H1 (cell line): ENCODE results near the gene SLC35F3. TPM values are rescaled to one million over a fixed set of nuclear protein-coding genes. Genes with fewer than 3 reads are reported as not detected.

Experiments
- CTCF ChIA-PET: fragments of 300-600 bp; sonication (Branson Sonifier 250); formaldehyde crosslinking; loops from one replicate; lab custom pipeline; 2021; ENCODE audit not compliant: partially characterized antibody; lab: Charles Lee
- POLR2A ChIA-PET: fragments of 300-600 bp; sonication (Branson Sonifier 250); formaldehyde crosslinking; loops from one replicate; lab custom pipeline; 2021; ENCODE audit warnings: inconsistent platforms; ENCODE audit not compliant: partially characterized antibody; lab: Charles Lee
- DNase-seq, 2 experiments: peaks; one replicate each; pipeline versions ENCODE4 v3.0.0 to v3.0.0-alpha.2; 2010 to 2022; ENCODE audit warnings: low spot score in 2 of 2, low read depth in 1 of 2, mixed read lengths in 1 of 2
- FAIRE-seq: peaks from 2 replicates; lab custom pipeline; 2011; peaks lifted over from hg19 to GRCh38; lab: Jason Lieb, UNC
- H2AFZ ChIP-seq: 2 replicates; pipeline ENCODE4 v1.8.1; 2012; ENCODE audit warnings: low read length, inconsistent platforms
- H2AK5ac ChIP-seq: 2 replicates; pipeline ENCODE4 v1.6.1; 2013; ENCODE audit warnings: low read depth, low read length
- H2BK120ac ChIP-seq: replicated peaks from 2 replicates; pipeline ENCODE3; 2013; ENCODE audit warnings: low read depth, low read length, inconsistent platforms
- H2BK12ac ChIP-seq: 2 replicates; pipeline ENCODE4 v1.6.1; 2013; ENCODE audit warnings: low read depth, low read length
- H2BK15ac ChIP-seq: 2 replicates; pipeline ENCODE4 v1.6.1; 2013; ENCODE audit warnings: low read length
- H2BK20ac ChIP-seq: 2 replicates; pipeline ENCODE4 v1.6.1; 2013; ENCODE audit warnings: low read length
- H2BK5ac ChIP-seq: 2 replicates; pipeline ENCODE4 v1.6.1; 2013; ENCODE audit warnings: low read depth, low read length
- H3K14ac ChIP-seq: 2 replicates; pipeline ENCODE4 v1.6.1; 2013; ENCODE audit warnings: inconsistent platforms; ENCODE audit not compliant: insufficient read length
- H3K18ac ChIP-seq: 2 replicates; pipeline ENCODE4 v1.6.1; 2013; ENCODE audit warnings: low read length; ENCODE audit errors: extremely low read depth
- H3K23ac ChIP-seq: 2 replicates; pipeline ENCODE4 v1.6.1; 2013; ENCODE audit warnings: inconsistent platforms; ENCODE audit not compliant: insufficient read length
- H3K23me2 ChIP-seq: 2 replicates; pipeline ENCODE4 v1.6.1; 2013; ENCODE audit warnings: low read depth, low read length
- H3K27ac ChIP-seq: 2 replicates; pipeline ENCODE4 v1.6.1; 2011; ENCODE audit warnings: low read depth, low read length, inconsistent platforms
- H3K27me3 ChIP-seq, 4 experiments: replicated peaks in 1 of 4; 1 replicate in 1 of 4; 2 replicates in 3 of 4; pipeline versions ENCODE4 v1.6.1 to v1.8.1; 2011 to 2013; ENCODE audit warnings: low read length in 3 of 4, mild to moderate bottlenecking in 3 of 4, inconsistent platforms in 2 of 4, mixed read lengths in 2 of 4, moderate library complexity in 1 of 4; ENCODE audit not compliant: control insufficient read depth in 3 of 4, insufficient read depth in 3 of 4; ENCODE audit errors: extremely low read depth in 1 of 4
- H3K36me3 ChIP-seq, 4 experiments: 2 replicates each; pipeline versions ENCODE4 v1.6.1 to v1.8.1; 2011 to 2013; ENCODE audit warnings: mild to moderate bottlenecking in 4 of 4, low read length in 3 of 4, moderate library complexity in 2 of 4, control low read depth in 1 of 4, inconsistent platforms in 1 of 4; ENCODE audit not compliant: insufficient read depth in 4 of 4, control insufficient read depth in 2 of 4
- H3K4ac ChIP-seq: replicated peaks from 2 replicates; pipeline ENCODE3; 2013; ENCODE audit warnings: low read length, low read depth, mixed read lengths, inconsistent platforms; ENCODE audit not compliant: insufficient read length
- H3K4me1 ChIP-seq, 4 experiments: replicated peaks in 1 of 4; 1 replicate in 1 of 4; 2 replicates in 3 of 4; pipeline versions ENCODE4 v1.6.1 to v1.8.1; 2011 to 2013; ENCODE audit warnings: low read length in 3 of 4, inconsistent platforms in 2 of 4, mixed read lengths in 1 of 4; ENCODE audit not compliant: insufficient read depth in 4 of 4, control insufficient read depth in 3 of 4
- H3K4me2 ChIP-seq, 2 experiments: 2 replicates each; pipeline versions ENCODE4 v1.6.1 to v1.8.1; 2011 to 2013; ENCODE audit warnings: low read depth in 2 of 2, low read length in 2 of 2, control low read depth in 1 of 2, inconsistent platforms in 1 of 2, mild to moderate bottlenecking in 1 of 2; ENCODE audit not compliant: insufficient read depth in 1 of 2
- H3K4me3 ChIP-seq, 4 experiments: fragments of 200-600, 300-600 bp in 1 of 4; sonication (generic), shearing (Covaris generic), sonication (Bioruptor Twin) in 1 of 4; 2 replicates each; pipeline versions ENCODE4 v1.5.1 to v1.8.1; 2011 to 2016; ENCODE audit warnings: low read length in 4 of 4, low read depth in 3 of 4, control low read depth in 2 of 4, inconsistent platforms in 2 of 4, mild to moderate bottlenecking in 2 of 4, mixed read lengths in 1 of 4, moderate library complexity in 1 of 4; ENCODE audit not compliant: insufficient read depth in 2 of 4; ENCODE audit errors: extremely low read depth in 1 of 4
- H3K56ac ChIP-seq: replicated peaks from 2 replicates; pipeline ENCODE3; 2013; ENCODE audit warnings: low read depth, mild to moderate bottlenecking, mixed read lengths, low read length, inconsistent platforms; ENCODE audit not compliant: insufficient read length
- H3K79me1 ChIP-seq: 2 replicates; pipeline ENCODE4 v1.6.1; 2013; ENCODE audit warnings: low read depth, low read length, control low read depth
- H3K79me2 ChIP-seq, 2 experiments: 2 replicates each; pipeline versions ENCODE4 v1.6.1 to v1.8.1; 2012 to 2013; ENCODE audit warnings: low read length in 2 of 2, mild to moderate bottlenecking in 2 of 2, inconsistent platforms in 1 of 2; ENCODE audit not compliant: insufficient read depth in 2 of 2, control insufficient read depth in 1 of 2
- H3K9ac ChIP-seq, 4 experiments: replicated peaks in 1 of 4; 1 replicate in 1 of 4; 2 replicates in 3 of 4; pipeline versions ENCODE4 v1.6.1 to v1.8.1; 2011 to 2013; ENCODE audit warnings: low read depth in 3 of 4, low read length in 3 of 4, control low read depth in 2 of 4, mild to moderate bottlenecking in 2 of 4, moderate library complexity in 2 of 4, inconsistent platforms in 1 of 4; ENCODE audit errors: extremely low read depth in 1 of 4
- H3K9me3 ChIP-seq, 2 experiments: 2 replicates each; pipeline versions ENCODE4 v1.6.1 to v1.8.1; 2012 to 2013; ENCODE audit warnings: mild to moderate bottlenecking in 2 of 2, moderate library complexity in 2 of 2, control low read depth in 1 of 2, inconsistent platforms in 1 of 2, low read depth in 1 of 2, low read length in 1 of 2, mixed read lengths in 1 of 2; ENCODE audit not compliant: insufficient read depth in 2 of 2
- H4K20me1 ChIP-seq, 2 experiments: replicated peaks in 1 of 2; 2 replicates each; pipeline versions ENCODE3 to v1.8.1; 2011 to 2013; ENCODE audit warnings: inconsistent platforms in 2 of 2, low read length in 2 of 2, mild to moderate bottlenecking in 1 of 2; ENCODE audit not compliant: insufficient read depth in 2 of 2, control insufficient read depth in 1 of 2
- H4K5ac ChIP-seq: 2 replicates; pipeline ENCODE4 v1.6.1; 2013; ENCODE audit warnings: low read length, low read depth, mixed read lengths, inconsistent platforms; ENCODE audit not compliant: insufficient read length
- H4K8ac ChIP-seq: 2 replicates; pipeline ENCODE4 v1.8.0; 2013; ENCODE audit warnings: mild to moderate bottlenecking, moderate library complexity, low read length, inconsistent platforms; ENCODE audit not compliant: insufficient read depth; ENCODE audit errors: extremely low read depth
- H4K91ac ChIP-seq: replicated peaks from 2 replicates; pipeline ENCODE3; 2013; ENCODE audit warnings: low read length, mixed read lengths, inconsistent platforms; ENCODE audit not compliant: insufficient read length
- CBX5 ChIP-seq: fragments of 300-800, 300-1000 bp; sonication (generic); IDR thresholded peaks from 2 replicates; pipeline ENCODE4 v1.7.1; 2016; ENCODE audit warnings: antibody characterized with exemption, low read length, low read depth
- CTBP2 ChIP-seq: IDR thresholded peaks from 2 replicates; pipeline ENCODE4 v1.7.0; 2011; ENCODE audit warnings: borderline replicate concordance, mild to moderate bottlenecking, moderate library complexity, mixed read lengths, low read length; ENCODE audit not compliant: insufficient read depth, insufficient read length
- CTCF ChIP-seq, 3 experiments: IDR thresholded peaks; 1 replicate in 2 of 3; 2 replicates in 1 of 3; pipeline versions ENCODE4 v1.5.1 to v1.6.1; 2011; ENCODE audit warnings: low read length in 3 of 3, mild to moderate bottlenecking in 3 of 3, inconsistent platforms in 2 of 3, low read depth in 1 of 3, moderate library complexity in 1 of 3; ENCODE audit not compliant: insufficient read depth in 1 of 3; ENCODE audit errors: control extremely low read depth in 1 of 3
- FOSL1 ChIP-seq: IDR thresholded peaks from 2 replicates; pipeline ENCODE4 v1.6.1; 2011; ENCODE audit warnings: mild to moderate bottlenecking, low read depth, low read length, moderate library complexity; ENCODE audit not compliant: insufficient read depth
- GTF2F1 ChIP-seq: IDR thresholded peaks from 2 replicates; pipeline ENCODE4 v1.6.1; 2012; ENCODE audit warnings: low read depth, low read length, improper control_type of control experiment, borderline replicate concordance
- HDAC6 ChIP-seq: IDR thresholded peaks from one replicate; pipeline ENCODE4 v1.7.1; 2012; ENCODE audit warnings: low read depth, mild to moderate bottlenecking, inconsistent platforms, low read length, moderate library complexity
- PHF8 ChIP-seq: fragments of 200-600 bp; sonication (generic); conservative IDR thresholded peaks from 2 replicates; pipeline ENCODE4 v1.7.1; 2012; ENCODE audit warnings: low read depth, mild to moderate bottlenecking, inconsistent platforms, low read length, moderate library complexity
- SIRT6 ChIP-seq: IDR thresholded peaks from one replicate; pipeline ENCODE4 v1.7.1; 2012; ENCODE audit warnings: low read length, inconsistent platforms
- TBP ChIP-seq: IDR thresholded peaks from 2 replicates; pipeline ENCODE4 v1.6.1; 2011; ENCODE audit warnings: low read depth, low read length, improper control_type of control experiment
- WGBS, 2 experiments: shearing (Covaris generic) in 1 of 2; methylation state at CpG; one replicate each; pipeline versions ENCODE4 v1.1.6 to v1.1.7; 2013 to 2015; ENCODE audit warnings: low lambda C conversion rate in 2 of 2, mixed read lengths in 2 of 2, inconsistent platforms in 1 of 2, low coverage in 1 of 2, missing lambda C conversion rate in 1 of 2; ENCODE audit not compliant: insufficient replicate concordance in 2 of 2, insufficient coverage in 1 of 2, insufficient read length in 1 of 2; ENCODE audit errors: extremely low coverage in 1 of 2, missing lambda C conversion rate in 1 of 2; 5-methylcytosine and 5-hydroxymethylcytosine counted together
- polyA plus RNA-seq, 7 experiments: library from polyadenylated mRNA; depleted of rRNA in 3 of 7; stranded (reverse) in 5 of 7; unstranded in 2 of 7; fragments of >200 nt in 5 of 7; fragments of 200-250 nt in 2 of 7; gene quantifications; 1 replicate in 5 of 7; 2 replicates in 1 of 7; 4 replicates in 1 of 7; pipeline versions ENCODE4 v1.2.1 to v1.2.3, GENCODE V29; 2011 to 2013; ENCODE audit warnings: missing spikeins in 2 of 7, mixed read lengths in 2 of 7
- total RNA-seq: library from RNA; stranded (reverse); fragmentation: NEBNext Ultra II Directional; extraction: Animal tissue kit (Norgen Biotek cat#: 25700); gene quantifications from 2 replicates; pipeline ENCODE4 v1.2.1, GENCODE V29; 2021

SLC35F3 gene
- total and polyA plus RNA-seq, 2 of the 8 experiments (the other 6 are each of a cell fraction or from before 2014, with no cell fraction given), result 0.78 to 1.2 TPM

GRCh38 chr1:233933339-233933738, 28.9 kb downstream of the SLC35F3 start:
- WGBS, 2 experiments, result 91% methylated on average over 4 of the region's 4 CpGs; no CpG with 5 or more reads in 1 of the 2 experiments
- H2AK5ac ChIP-seq, result no peak overlapping the region
- H3K23me2 ChIP-seq, result peaks cover 4% of the 10 kb centered on the region; the same call in 1 of the 2 replicates
- ChIA-PET CTCF (no interaction called here), POLR2A (no interaction called here)
- no peak overlapping the region for H3K27ac ChIP-seq
- H3K23ac ChIP-seq, result no peak overlapping the region
- H2BK15ac ChIP-seq, result no peak overlapping the region
- no peak for TF ChIP-seq CTCF (IDR thresholded peaks at IDR 0.05; ENCODE audit: control extremely low read depth in 1 of 3, insufficient read depth in 1 of 3, low read depth in 1 of 3, low read length in 3 of 3)
- TF ChIP-seq GTF2F1, result no peak
- TF ChIP-seq CBX5, result no peak
- TF ChIP-seq FOSL1, result no peak
- TF ChIP-seq SIRT6, result no peak
- TF ChIP-seq TBP, result no peak
- no peak for TF ChIP-seq PHF8
- no peak for TF ChIP-seq HDAC6
- TF ChIP-seq CTBP2, result no peak
- no peak overlapping the region for H3K18ac ChIP-seq
- H3K9ac ChIP-seq, result no peak overlapping the region
- FAIRE-seq, result no peak
- H4K91ac ChIP-seq, result no peak overlapping the region
- no peaks in the 10 kb centered on the region for H3K27me3 ChIP-seq
- no peak overlapping the region for H2BK120ac ChIP-seq
- H3K79me2 ChIP-seq, result no peaks in the 10 kb centered on the region
- no peaks in the 10 kb centered on the region for H4K20me1 ChIP-seq
- no peak overlapping the region for H3K4me2 ChIP-seq
- no peak overlapping the region for H2BK5ac ChIP-seq
- no peak for DNase-seq
- no peaks in the 10 kb centered on the region for H3K9me3 ChIP-seq
- H4K8ac ChIP-seq, result no peak overlapping the region
- no peaks in the 10 kb centered on the region for H3K4me1 ChIP-seq
- H2AFZ ChIP-seq, result no peak overlapping the region
- no peak overlapping the region for H3K4me3 ChIP-seq
- H2BK12ac ChIP-seq, result no peak overlapping the region
- no peak overlapping the region for H3K14ac ChIP-seq
- no peaks in the 10 kb centered on the region for H3K36me3 ChIP-seq
- no peak overlapping the region for H4K5ac ChIP-seq
- H3K56ac ChIP-seq, result no peak overlapping the region
- H2BK20ac ChIP-seq, result no peak overlapping the region
- no peak overlapping the region for H3K4ac ChIP-seq
- H3K79me1 ChIP-seq, result no peaks in the 10 kb centered on the region
